T47D (cell line): Measurements from ENCODE around the gene GPD2.

Experiments used
- DNase-seq, 2 experiments: peaks; one replicate each; pipeline versions ENCODE4 v3.0.0 to v3.0.0-alpha.2; 2011 to 2012; ENCODE audit warnings: low read depth in 1 of 2, low spot score in 1 of 2
- JUND ChIP-seq: IDR thresholded peaks from 2 replicates; pipeline ENCODE4 v1.6.1; 2012; ENCODE audit warnings: low read depth
- in situ Hi-C: cut with HindIII; loops from 2 replicates; pipeline ENCODE4 v1.10.0; 2016; ENCODE audit warnings: low sequenced_read_pairs, low pct_unique_long_range_greater_than_20kb

GPD2 gene

GRCh38 chr2:156445296-156446220 is 9.4 kb downstream of the GPD2 start:
- no peak for TF ChIP-seq JUND
- DNase-seq = no peak
- in situ Hi-C loops = no loop called here

GRCh38 chr2:156447761-156448160 is 11.6 kb downstream of the GPD2 start:
- DNase-seq = no peak
- in situ Hi-C loops = no loop called here
- TF ChIP-seq JUND = no peak

- in situ Hi-C loops = no loop called here
- no peak for TF ChIP-seq JUND
- DNase-seq = no peak
These were observed 12.6 kb downstream of the GPD2 start for GRCh38 chr2:156448766-156449165.

- DNase-seq = no peak
- TF ChIP-seq JUND = no peak
- in situ Hi-C loops = no loop called here
These were observed 16.8 kb downstream of the GPD2 start for GRCh38 chr2:156452971-156453370.

GRCh38 chr2:156455361-156455975 is 19.3 kb downstream of the GPD2 start:
- in situ Hi-C loops = no loop called here
- no peak for DNase-seq
- TF ChIP-seq JUND = no peak

- DNase-seq = no peak
- no peak for TF ChIP-seq JUND
- in situ Hi-C loops = no loop called here
These were observed 20.4 kb downstream of the GPD2 start for GRCh38 chr2:156456616-156457015.

- no peak for TF ChIP-seq JUND
These were observed 21.6 kb downstream of the GPD2 start for GRCh38 chr2:156457523-156458517.

GRCh38 chr2:156459720-156460119 is 23.5 kb downstream of the GPD2 start:
- no peak for TF ChIP-seq JUND
- in situ Hi-C loops = no loop called here

More at GRCh38 chr2:156457523-156458517, 21.6 kb downstream of the GPD2 start:
- no peak for DNase-seq
- in situ Hi-C loops = no loop called here

GRCh38 chr2:156464106-156464505 is 27.9 kb downstream of the GPD2 start:
- in situ Hi-C loops = no loop called here
- no peak for TF ChIP-seq JUND

More at GRCh38 chr2:156459720-156460119, 23.5 kb downstream of the GPD2 start:
- no peak for DNase-seq

GRCh38 chr2:156465573-156465972 is 29.4 kb downstream of the GPD2 start:
- TF ChIP-seq JUND = no peak
- no peak for DNase-seq
- in situ Hi-C loops = no loop called here

More at GRCh38 chr2:156464106-156464505, 27.9 kb downstream of the GPD2 start:
- no peak for DNase-seq

GRCh38 chr2:156466739-156467405 is 30.7 kb downstream of the GPD2 start:
- in situ Hi-C loops = no loop called here
- TF ChIP-seq JUND = no peak
- no peak for DNase-seq

- in situ Hi-C loops = no loop called here
- TF ChIP-seq JUND = no peak
- no peak for DNase-seq
These were observed 34.9 kb downstream of the GPD2 start for GRCh38 chr2:156470975-156471583.
